Activated naive CD4-positive, alpha-beta T cell treated with anti-CD3 and anti-CD28 coated beads, Interleukin-2, amount 10 ng/mL, durations not matched to agents 7 days and 5 days (primary cell): ENCODE measurements around the gene VPS4A.
"Not testable (repeated sequence)": the region's sequence is repeated elsewhere in the genome, so short reads cannot be mapped to it uniquely, and the experiment has no call there.

Experiments used
- CTCF ChIA-PET: fragments of 350-600 bp; sonication (Branson Sonifier 250); formaldehyde crosslinking; loops from one replicate; lab custom pipeline; 2021; ENCODE audit warnings: antibody characterized with exemption; lab: Charles Lee
- DNase-seq: peaks from one replicate; pipeline ENCODE4 v3.0.0-alpha.2; 2020
- H3K27ac Mint-ChIP-seq: one replicate; pipeline ENCODE4 v1.8.0; 2021; ENCODE audit warnings: mild to moderate bottlenecking, moderate library complexity, mixed read lengths
- H3K27me3 Mint-ChIP-seq: one replicate; pipeline ENCODE4 v1.8.0; 2021; ENCODE audit warnings: mild to moderate bottlenecking, mixed read lengths
- H3K36me3 Mint-ChIP-seq: one replicate; pipeline ENCODE4 v1.8.0; 2021; ENCODE audit warnings: mixed read lengths
- H3K4me1 Mint-ChIP-seq: one replicate; pipeline ENCODE4 v1.8.0; 2021; ENCODE audit warnings: mixed read lengths
- H3K4me3 Mint-ChIP-seq: one replicate; pipeline ENCODE4 v1.8.0; 2021; ENCODE audit warnings: mild to moderate bottlenecking, moderate library complexity, mixed read lengths
- H3K9me3 Mint-ChIP-seq: one replicate; pipeline ENCODE4 v1.8.0; 2021; ENCODE audit warnings: mixed read lengths

The VPS4A gene

GRCh38 chr16:69293401-69293800 lies 17.7 kb upstream of the VPS4A start:
- H3K36me3 Mint-ChIP-seq, result peaks cover 2% of the 10 kb centered on the region
- H3K4me3 Mint-ChIP-seq, result no peak overlapping the region
- CTCF ChIA-PET, result no interaction called here
- H3K27ac Mint-ChIP-seq, result no peak overlapping the region
- no peaks in the 10 kb centered on the region for H3K9me3 Mint-ChIP-seq
- DNase-seq, result no peak
- no peaks in the 10 kb centered on the region for H3K4me1 Mint-ChIP-seq
- H3K27me3 Mint-ChIP-seq, result no peaks in the 10 kb centered on the region

DNA sequence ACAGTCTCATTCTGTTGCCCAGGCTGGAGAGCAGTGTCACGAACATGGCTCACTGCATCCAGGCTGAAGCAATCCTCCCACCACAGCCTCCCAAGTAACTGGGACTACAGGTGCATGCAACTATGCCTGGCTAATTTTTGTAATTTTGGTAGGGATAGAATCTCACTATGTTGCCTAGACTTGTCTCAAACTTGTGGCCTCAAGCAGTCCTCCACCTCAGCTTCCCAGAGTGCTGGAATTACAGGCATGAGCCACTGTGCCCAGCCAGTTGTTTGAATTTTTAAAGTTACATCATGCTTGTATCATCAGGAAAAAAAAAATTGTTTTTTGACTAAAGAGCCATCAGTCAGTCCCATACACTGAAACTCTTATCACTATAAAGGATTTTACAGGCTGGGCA lies 17.1 kb upstream of the VPS4A start:
- H3K9me3 Mint-ChIP-seq, result no peaks in the 10 kb centered on the region
- H3K27me3 Mint-ChIP-seq, result no peaks in the 10 kb centered on the region
- CTCF ChIA-PET, result no interaction called here
- H3K27ac Mint-ChIP-seq, result no peak overlapping the region
- H3K4me3 Mint-ChIP-seq, result no peak overlapping the region
- DNase-seq, result no peak
- H3K36me3 Mint-ChIP-seq, result peaks cover 2% of the 10 kb centered on the region
- no peaks in the 10 kb centered on the region for H3K4me1 Mint-ChIP-seq

GRCh38 chr16:69296771-69297170 lies 14.4 kb upstream of the VPS4A start:
- not testable (repeated sequence) for H3K27ac Mint-ChIP-seq, H3K9me3 Mint-ChIP-seq, H3K4me3 Mint-ChIP-seq, H3K27me3 Mint-ChIP-seq, DNase-seq, H3K4me1 Mint-ChIP-seq
- CTCF ChIA-PET, result interaction anchor here (1.8 kb wide), 2 partner anchors 9 to 11 kb away, joined by 4 to 7 read pairs; no protein-coding TSS in a partner anchor
- H3K36me3 Mint-ChIP-seq, result peaks cover 11% of the 10 kb centered on the region

GRCh38 chr16:69298261-69298660 lies 12.9 kb upstream of the VPS4A start:
- no peaks in the 10 kb centered on the region for H3K4me1 Mint-ChIP-seq
- H3K36me3 Mint-ChIP-seq, result peaks cover 11% of the 10 kb centered on the region
- H3K9me3 Mint-ChIP-seq, result no peaks in the 10 kb centered on the region
- H3K27ac Mint-ChIP-seq, result no peak overlapping the region
- no peak overlapping the region for H3K4me3 Mint-ChIP-seq
- no peak for DNase-seq
- CTCF ChIA-PET, result no interaction called here
- no peaks in the 10 kb centered on the region for H3K27me3 Mint-ChIP-seq

GRCh38 chr16:69301187-69301586 lies 10.0 kb upstream of the VPS4A start:
- Mint-ChIP-seq H3K36me3 (peaks cover 13% of the 10 kb centered on the region), H3K9me3 (no peaks in the 10 kb centered on the region), H3K4me3 (no peak overlapping the region), H3K27me3 (no peaks in the 10 kb centered on the region), H3K4me1 (no peaks in the 10 kb centered on the region), H3K27ac (no peak overlapping the region)
- no peak for DNase-seq
- CTCF ChIA-PET, result no interaction called here

- Mint-ChIP-seq H3K36me3 (peaks cover 12% of the 10 kb centered on the region), H3K4me3 (no peak overlapping the region), H3K27me3 (no peaks in the 10 kb centered on the region), H3K4me1 (no peaks in the 10 kb centered on the region), H3K27ac (no peak overlapping the region), H3K9me3 (no peaks in the 10 kb centered on the region)
- CTCF ChIA-PET, result no interaction called here
- DNase-seq, result no peak
Measured at GRCh38 chr16:69301861-69302260, 9.3 kb upstream of the VPS4A start.

- H3K27ac Mint-ChIP-seq, result peak overlapping the region; percentile 25
- H3K9me3 Mint-ChIP-seq, result no peaks in the 10 kb centered on the region
- H3K27me3 Mint-ChIP-seq, result no peaks in the 10 kb centered on the region
- peaks cover 12% of the 10 kb centered on the region for H3K36me3 Mint-ChIP-seq
- no peaks in the 10 kb centered on the region for H3K4me1 Mint-ChIP-seq
- H3K4me3 Mint-ChIP-seq, result no peak overlapping the region
- CTCF ChIA-PET, result no interaction called here
- no peak for DNase-seq
Measured at GRCh38 chr16:69302301-69302700, 8.8 kb upstream of the VPS4A start.

DNA sequence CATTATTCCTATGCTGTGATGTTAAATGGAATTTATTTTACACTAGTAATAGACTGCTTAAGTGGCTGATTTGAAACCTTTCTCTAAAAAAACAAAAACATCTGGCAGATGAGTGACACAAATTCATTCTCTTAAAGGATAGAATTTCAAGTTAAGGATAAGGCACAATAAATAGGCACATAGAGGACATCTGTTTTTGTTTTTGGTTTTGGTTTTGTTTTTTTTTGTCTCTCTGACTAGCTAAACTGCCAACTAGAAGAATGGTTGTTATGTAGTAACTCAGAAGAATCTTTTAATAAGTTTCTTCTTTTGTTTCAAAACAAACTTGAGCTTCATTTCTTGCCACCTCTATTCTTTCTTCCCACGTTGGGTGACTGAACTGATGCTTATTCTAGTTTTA lies 5.1 kb upstream of the VPS4A start:
- no peak for DNase-seq
- Mint-ChIP-seq H3K4me3 (no peak overlapping the region), H3K27me3 (no peaks in the 10 kb centered on the region), H3K4me1 (peaks cover 7% of the 10 kb centered on the region), H3K27ac (no peak overlapping the region), H3K36me3 (peaks cover 7% of the 10 kb centered on the region), H3K9me3 (no peaks in the 10 kb centered on the region)
- CTCF ChIA-PET, result interaction anchor here (1.1 kb wide), 1 partner anchor 20 kb away, joined by 3 read pairs; no protein-coding TSS in a partner anchor

DNA sequence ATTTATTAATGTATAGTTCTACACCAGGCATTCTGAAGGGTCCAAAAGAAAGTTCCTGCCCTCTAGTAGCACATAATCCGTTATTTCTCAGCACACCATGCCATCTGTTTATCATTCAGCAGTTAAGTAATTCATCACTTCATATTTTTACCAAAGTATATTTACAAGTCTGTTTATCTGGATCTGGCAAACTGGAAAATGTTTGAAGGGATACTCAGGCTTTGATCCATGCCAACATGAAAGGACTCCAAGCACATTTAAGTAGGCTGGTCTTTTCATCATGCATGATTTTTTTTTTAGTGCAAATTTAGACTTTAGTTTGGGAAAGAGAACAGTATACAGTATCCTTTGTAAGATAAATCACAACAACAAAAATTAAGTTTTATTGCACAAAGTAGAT lies 4.1 kb upstream of the VPS4A start:
- no peak for DNase-seq
- Mint-ChIP-seq H3K36me3 (peaks cover 7% of the 10 kb centered on the region), H3K27ac (no peak overlapping the region), H3K27me3 (no peaks in the 10 kb centered on the region), H3K4me3 (no peak overlapping the region), H3K4me1 (peaks cover 10% of the 10 kb centered on the region), H3K9me3 (no peaks in the 10 kb centered on the region)
- CTCF ChIA-PET, result no interaction called here

DNA sequence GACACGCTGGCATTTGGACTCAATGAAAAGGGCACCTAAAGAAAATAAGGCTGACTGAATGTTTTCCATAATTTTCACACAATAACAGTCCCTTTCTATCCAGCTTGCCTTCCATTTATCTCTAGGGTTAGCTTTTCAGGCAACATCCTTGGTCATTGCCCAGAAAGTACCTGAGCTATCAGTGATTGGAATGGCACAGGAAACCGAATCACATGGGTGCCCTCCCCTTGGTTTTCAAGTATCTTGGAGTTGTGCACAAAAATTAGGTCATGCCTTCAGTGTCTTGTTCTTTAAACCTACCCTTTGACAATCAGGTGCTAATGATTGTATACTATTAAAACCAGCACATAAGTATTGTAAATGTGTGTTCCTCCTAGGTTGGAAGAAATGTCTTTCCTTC lies 3.3 kb upstream of the VPS4A start:
- Mint-ChIP-seq H3K36me3 (peaks cover 10% of the 10 kb centered on the region), H3K4me3 (no peak overlapping the region), H3K4me1 (peaks cover 13% of the 10 kb centered on the region), H3K9me3 (no peaks in the 10 kb centered on the region), H3K27ac (no peak overlapping the region), H3K27me3 (no peaks in the 10 kb centered on the region)
- CTCF ChIA-PET, result no interaction called here
- DNase-seq, result no peak

GRCh38 chr16:69309316-69309715 lies 1.8 kb upstream of the VPS4A start:
- Mint-ChIP-seq H3K4me1 (peaks cover 24% of the 10 kb centered on the region), H3K9me3 (no peaks in the 10 kb centered on the region), H3K27ac (no peak overlapping the region), H3K36me3 (peaks cover 17% of the 10 kb centered on the region), H3K27me3 (no peaks in the 10 kb centered on the region), H3K4me3 (no peak overlapping the region)
- DNase-seq, result no peak
- CTCF ChIA-PET, result no interaction called here

- DNase-seq, result peak; percentile 59
- H3K27me3 Mint-ChIP-seq, result no peaks in the 10 kb centered on the region
- H3K4me3 Mint-ChIP-seq, result peak overlapping the region; percentile 99
- H3K9me3 Mint-ChIP-seq, result no peaks in the 10 kb centered on the region
- peak overlapping the region; percentile 93 for H3K27ac Mint-ChIP-seq
- CTCF ChIA-PET, result interaction anchor here (1.0 kb wide), 1 partner anchor 154 kb away, joined by 4 read pairs; no protein-coding TSS in a partner anchor
- H3K36me3 Mint-ChIP-seq, result peaks cover 29% of the 10 kb centered on the region
- peaks cover 24% of the 10 kb centered on the region for H3K4me1 Mint-ChIP-seq
Measured at GRCh38 chr16:69311533-69312387, 610 bp downstream of the VPS4A start.

DNA sequence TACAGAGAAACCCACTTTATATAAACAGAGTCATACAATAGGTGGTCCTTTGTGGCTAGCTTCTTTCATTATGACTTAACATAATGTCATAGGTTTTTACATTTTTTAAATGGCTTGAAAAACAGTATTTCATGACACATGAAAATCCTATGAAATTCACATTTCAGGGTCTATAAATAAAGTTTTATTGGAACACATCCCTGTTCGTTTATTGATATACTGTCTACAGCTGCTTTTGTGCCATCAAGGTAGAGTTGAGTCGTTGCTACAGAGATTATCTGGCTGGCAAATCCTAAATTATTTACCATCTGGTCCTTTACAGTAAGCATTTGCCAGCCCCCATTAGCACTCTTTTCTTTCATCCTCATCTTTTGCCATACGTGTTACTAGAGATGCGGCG lies 2.3 kb downstream of the VPS4A start:
- no peak for DNase-seq
- CTCF ChIA-PET, result no interaction called here
- no peaks in the 10 kb centered on the region for H3K9me3 Mint-ChIP-seq
- H3K4me1 Mint-ChIP-seq, result peaks cover 24% of the 10 kb centered on the region
- peaks cover 34% of the 10 kb centered on the region for H3K36me3 Mint-ChIP-seq
- peak overlapping the region; percentile 63 for H3K4me3 Mint-ChIP-seq
- H3K27ac Mint-ChIP-seq, result no peak overlapping the region
- no peaks in the 10 kb centered on the region for H3K27me3 Mint-ChIP-seq

- Mint-ChIP-seq H3K27ac (no peak overlapping the region), H3K36me3 (peaks cover 42% of the 10 kb centered on the region), H3K27me3 (no peaks in the 10 kb centered on the region), H3K9me3 (no peaks in the 10 kb centered on the region), H3K4me3 (no peak overlapping the region), H3K4me1 (peaks cover 24% of the 10 kb centered on the region)
- no peak for DNase-seq
- CTCF ChIA-PET, result no interaction called here
Measured at GRCh38 chr16:69314534-69314933, 3.4 kb downstream of the VPS4A start.
